Measurements from ENCODE around the gene CCDC88B. TPM values are rescaled to one million over a fixed set of nuclear protein-coding genes. Genes with fewer than 3 reads are reported as not detected.

The CCDC88B gene
- polyA plus RNA-seq, 1 experiment, result 0.66 TPM

- ChIA-PET CTCF (interaction anchor here (0.7 to 6.8 kb wide), 5 partner anchors 9 to 102 kb away, joined by 3 to 71 read pairs (median 7); partner anchors contain the start of genes PLCB3, PRDX5 and TRMT112), POLR2A (no interaction called here)
- TF ChIP-seq CTCF (IDR thresholded peaks at IDR 0.05; ENCODE audit: insufficient read depth, low read depth, low read length), result no peak
- no peak for DNase-seq (ENCODE audit: low read depth)
- no peaks in the 10 kb centered on the region; the same call in 1 of the 2 replicates for H3K27me3 ChIP-seq (ENCODE audit: control insufficient read depth, insufficient read depth, low read length)
- H3K36me3 ChIP-seq (ENCODE audit: control insufficient read depth, insufficient read depth, low read length), result no peaks in the 10 kb centered on the region
- no peak overlapping the region for H3K4me3 ChIP-seq (ENCODE audit: low read depth, low read length)
Observed at GRCh38 chr11:64352995-64353714, 13.2 kb downstream of the CCDC88B start.

- POLR2A ChIA-PET, result interaction anchor here (0.9 kb wide), 1 partner anchor 11 kb away, joined by 24 read pairs; no protein-coding TSS in a partner anchor
- Histone ChIP-seq H3K4me3 (ENCODE audit: low read depth, low read length) (no peak overlapping the region), H3K36me3 (ENCODE audit: control insufficient read depth, insufficient read depth, low read length) (no peaks in the 10 kb centered on the region), H3K27me3 (ENCODE audit: control insufficient read depth, insufficient read depth, low read length) (no peaks in the 10 kb centered on the region)
- TF ChIP-seq CTCF (IDR thresholded peaks at IDR 0.05; ENCODE audit: insufficient read depth, low read depth, low read length), result no peak
- CTCF ChIA-PET, result interaction anchor here (0.6 to 6.8 kb wide), 9 partner anchors 10 to 103 kb away, joined by 3 to 71 read pairs (median 6); partner anchors contain the start of genes PLCB3, PRDX5 and TRMT112
- DNase-seq (ENCODE audit: low read depth), result no peak
Observed at GRCh38 chr11:64353715-64354506, 13.9 kb downstream of the CCDC88B start.

GRCh38 chr11:64355078-64355940 lies 15.3 kb downstream of the CCDC88B start:
- H3K36me3 ChIP-seq (ENCODE audit: control insufficient read depth, insufficient read depth, low read length), result no peaks in the 10 kb centered on the region
- no peak overlapping the region for H3K4me3 ChIP-seq (ENCODE audit: low read depth, low read length)
- peak; percentile 92 for TF ChIP-seq CTCF (IDR thresholded peaks at IDR 0.05; ENCODE audit: insufficient read depth, low read depth, low read length)
- H3K27me3 ChIP-seq (ENCODE audit: control insufficient read depth, insufficient read depth, low read length), result no peaks in the 10 kb centered on the region
- DNase-seq (ENCODE audit: low read depth), result no peak
- ChIA-PET CTCF (interaction anchor here (0.6 to 6.8 kb wide), 21 partner anchors 11 to 568 kb away, joined by 3 to 71 read pairs (median 4); partner anchors contain the start of genes BAD, ESRRA, PPP1R14B and PRDX5), POLR2A (interaction anchor here (0.9 to 1.1 kb wide), 2 partner anchors 13 to 51 kb away, joined by 3 to 24 read pairs; no protein-coding TSS in a partner anchor)

- no peak overlapping the region for H3K4me3 ChIP-seq (ENCODE audit: low read depth, low read length)
- no peak for DNase-seq (ENCODE audit: low read depth)
- CTCF ChIA-PET, result interaction anchor here (0.6 to 6.8 kb wide), 11 partner anchors 13 to 165 kb away, joined by 3 to 71 read pairs (median 3); partner anchors contain the start of genes ESRRA, PRDX5 and TRMT112
- no peaks in the 10 kb centered on the region for H3K27me3 ChIP-seq (ENCODE audit: control insufficient read depth, insufficient read depth, low read length)
- POLR2A ChIA-PET, result no interaction called here
- TF ChIP-seq CTCF (IDR thresholded peaks at IDR 0.05; ENCODE audit: insufficient read depth, low read depth, low read length), result peak; percentile 48
- peaks cover 8% of the 10 kb centered on the region for H3K36me3 ChIP-seq (ENCODE audit: control insufficient read depth, insufficient read depth, low read length)
Observed at GRCh38 chr11:64356498-64357411, 16.8 kb downstream of the CCDC88B start.

All from BJ (cell line).